NCI-H2107 (cell line): ENCODE measurements around the gene PHLPP1.
A peak's percentile ranks its signal among the peaks of the same experiment; 100 is the strongest.

Source experiments
- DNase-seq: peaks from one replicate; lab custom pipeline; 2025; lab: John Stamatoyannopoulos, UW

The PHLPP1 gene

DNA sequence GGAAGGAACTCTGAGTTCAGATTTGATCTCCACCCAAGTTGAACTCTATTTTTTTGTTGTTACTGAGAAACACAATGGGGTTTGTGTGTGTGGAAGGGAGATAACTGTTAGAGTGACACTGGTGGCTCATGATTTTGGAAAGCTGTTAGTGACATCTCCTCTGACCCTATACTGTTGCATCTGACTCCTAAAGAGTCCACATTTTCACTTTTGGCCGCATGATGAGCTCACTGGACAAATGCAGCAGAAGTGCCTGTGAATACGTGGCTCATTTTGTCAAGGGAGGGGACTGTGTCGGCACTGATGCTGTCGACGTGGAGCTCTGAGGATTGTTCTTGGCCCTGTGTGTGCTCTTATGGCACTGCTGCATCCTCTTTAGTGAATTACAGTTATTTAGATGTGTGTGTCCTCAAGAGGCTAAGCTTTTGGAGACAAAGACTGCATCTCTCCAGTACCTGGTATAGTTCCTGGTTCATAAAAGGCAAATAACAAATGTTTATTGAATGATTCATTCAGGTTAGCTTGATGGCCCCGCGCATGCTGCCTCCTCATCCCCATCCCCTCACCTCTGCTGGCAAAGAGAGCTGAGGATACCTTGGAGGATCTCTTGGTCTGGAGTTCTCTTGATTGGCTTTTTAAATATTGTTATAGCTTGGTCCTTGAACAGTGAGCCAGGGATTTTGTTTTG, 135.4 kb downstream of the PHLPP1 start:
- no peak for DNase-seq

DNA sequence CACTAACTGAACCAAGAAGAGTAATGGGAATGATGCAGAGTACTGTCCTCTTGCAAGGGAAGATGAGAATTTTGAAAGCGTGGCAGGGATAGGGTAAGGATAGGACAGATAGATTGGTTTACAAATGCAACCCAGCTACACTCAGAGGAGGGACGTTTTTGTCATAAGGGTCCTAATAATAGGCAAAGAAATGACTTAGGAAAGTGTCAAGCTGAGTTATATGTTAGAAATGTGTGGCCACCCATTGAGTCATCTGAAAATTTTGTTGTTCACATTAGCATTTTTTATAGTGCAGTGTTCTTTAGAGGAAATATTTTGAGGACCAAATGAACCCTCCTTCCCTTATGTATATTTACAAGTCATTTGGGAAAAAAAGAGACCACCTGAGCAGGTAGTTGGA, 137.5 kb downstream of the PHLPP1 start:
- no peak for DNase-seq

DNA sequence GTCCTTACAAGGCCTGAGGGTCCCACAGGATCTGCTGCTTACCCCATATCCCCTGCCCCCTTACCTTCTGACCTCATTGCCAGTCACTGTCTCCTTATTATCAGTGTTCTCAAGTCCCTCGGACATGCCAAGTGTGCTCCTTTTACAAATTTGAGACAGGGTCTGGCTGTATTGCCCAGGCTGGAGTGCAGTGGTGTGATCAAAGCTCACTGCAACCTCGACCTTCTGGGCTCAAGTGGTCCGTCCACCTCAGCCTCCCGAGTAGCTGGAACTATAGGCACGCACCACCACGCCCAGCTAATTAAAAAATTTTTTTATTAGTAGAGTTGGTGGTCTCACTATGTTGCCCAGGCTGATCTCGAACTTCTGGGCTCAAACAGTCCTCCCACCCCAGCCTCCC, 141.0 kb downstream of the PHLPP1 start:
- no peak for DNase-seq

DNA sequence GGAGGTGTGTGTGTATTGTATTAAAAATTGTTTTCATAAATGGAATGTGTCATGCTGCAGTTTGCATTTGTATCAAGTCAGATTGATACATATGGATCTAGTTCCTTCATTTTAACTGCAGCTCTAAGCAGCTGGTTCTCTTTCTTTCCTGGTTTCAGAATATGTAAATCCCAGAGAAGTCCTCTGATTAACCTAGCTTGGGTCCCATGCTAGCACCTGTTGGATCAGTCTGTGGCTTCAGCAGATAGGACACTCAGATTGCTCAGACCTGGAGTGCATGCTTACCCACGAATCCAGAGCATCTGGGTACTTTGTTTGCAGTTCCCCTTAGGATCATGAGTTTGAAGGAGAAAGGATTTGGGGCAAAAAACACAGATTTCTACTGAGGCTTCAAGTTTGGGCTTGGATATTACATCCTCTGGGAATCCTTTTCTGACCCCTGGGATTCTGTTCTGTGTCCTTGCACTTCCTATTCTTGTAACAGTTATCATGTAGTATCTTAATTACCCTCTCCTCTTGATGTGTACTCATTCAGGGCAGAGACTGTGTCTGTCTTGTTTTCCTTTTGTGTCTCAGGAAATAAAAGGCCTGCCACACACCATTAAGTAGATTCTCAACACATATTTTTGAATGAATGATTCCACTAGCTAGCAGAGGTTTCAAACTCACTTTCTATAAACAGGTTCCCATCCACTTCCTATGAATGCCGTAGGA, 142.1 kb downstream of the PHLPP1 start:
- no peak for DNase-seq

DNA sequence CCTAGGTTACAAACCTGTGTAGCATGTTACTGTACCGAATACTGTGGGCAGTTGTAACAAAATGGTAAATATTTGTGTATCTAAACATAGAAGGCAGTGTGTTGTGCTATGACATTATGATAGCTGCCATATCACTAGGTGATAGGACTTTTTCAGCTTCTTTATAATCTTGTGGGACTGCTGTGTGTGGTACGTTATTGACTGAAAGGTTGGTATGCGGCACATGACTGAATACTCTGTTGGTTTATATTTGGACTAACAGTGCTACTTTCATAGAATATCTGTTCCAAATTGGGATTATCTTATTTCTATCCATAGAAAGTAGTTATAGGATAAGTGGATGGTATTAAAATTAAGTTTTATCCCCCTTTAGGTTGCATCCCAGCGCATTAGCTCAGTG, 144.7 kb downstream of the PHLPP1 start:
- no peak for DNase-seq

DNA sequence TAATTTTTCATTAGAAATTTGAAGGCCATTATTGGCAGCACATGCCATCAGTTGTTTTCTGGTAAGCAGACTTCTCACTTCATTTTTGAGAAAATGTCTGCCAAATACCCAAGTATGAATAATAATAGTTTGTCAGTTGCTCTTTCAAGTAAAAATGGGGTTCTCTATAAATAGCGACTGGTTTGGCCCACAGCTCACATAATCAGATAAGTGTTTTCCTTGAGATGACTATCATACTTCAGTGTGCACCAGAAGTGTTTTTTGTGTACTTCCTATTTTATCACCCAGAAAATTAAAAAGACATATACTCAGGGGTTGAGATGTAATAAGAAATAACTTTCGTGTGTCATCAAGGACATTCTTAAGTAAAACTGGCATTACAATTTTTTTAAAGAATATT, 147.1 kb downstream of the PHLPP1 start:
- no peak for DNase-seq

DNA sequence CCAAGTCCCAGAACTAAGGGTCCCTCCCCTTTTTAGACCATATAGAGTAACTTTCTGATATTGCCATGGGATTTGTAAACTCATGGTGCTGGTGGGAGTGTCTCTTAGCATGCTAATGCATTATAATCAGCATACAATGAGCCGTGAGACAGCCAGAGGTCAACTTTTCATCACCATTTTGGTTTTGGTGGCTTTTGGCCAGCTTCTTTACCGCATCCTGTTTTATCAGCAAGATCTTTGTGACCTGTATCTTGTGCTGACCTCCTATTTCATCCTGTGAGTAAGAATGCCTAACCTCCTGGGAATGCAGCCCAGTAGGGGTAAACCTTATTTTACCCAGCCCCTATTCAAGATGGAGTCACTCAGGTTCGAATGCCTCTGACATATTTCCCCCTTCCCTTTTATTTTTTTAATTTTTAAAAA, 148.2 kb downstream of the PHLPP1 start:
- DNase-seq: no peak

DNA sequence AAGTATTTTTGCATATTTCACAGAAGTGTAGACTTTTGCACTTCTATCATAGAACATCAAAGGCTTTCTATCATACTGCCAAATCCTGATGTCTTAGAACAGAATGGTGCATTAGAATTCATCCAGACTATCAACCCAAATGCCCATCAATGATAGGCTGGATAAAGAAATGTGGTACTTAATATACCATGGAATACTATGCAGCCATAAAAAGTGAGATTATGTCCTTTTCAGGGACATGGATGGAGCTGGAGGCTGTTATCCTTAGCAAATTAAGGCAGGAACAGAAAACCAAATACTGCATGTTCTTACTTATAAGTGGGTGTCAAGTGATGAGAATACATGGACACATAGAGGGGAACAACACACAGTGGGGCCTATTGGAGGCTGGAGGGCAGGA, 150.2 kb downstream of the PHLPP1 start:
- no peak for DNase-seq

DNA sequence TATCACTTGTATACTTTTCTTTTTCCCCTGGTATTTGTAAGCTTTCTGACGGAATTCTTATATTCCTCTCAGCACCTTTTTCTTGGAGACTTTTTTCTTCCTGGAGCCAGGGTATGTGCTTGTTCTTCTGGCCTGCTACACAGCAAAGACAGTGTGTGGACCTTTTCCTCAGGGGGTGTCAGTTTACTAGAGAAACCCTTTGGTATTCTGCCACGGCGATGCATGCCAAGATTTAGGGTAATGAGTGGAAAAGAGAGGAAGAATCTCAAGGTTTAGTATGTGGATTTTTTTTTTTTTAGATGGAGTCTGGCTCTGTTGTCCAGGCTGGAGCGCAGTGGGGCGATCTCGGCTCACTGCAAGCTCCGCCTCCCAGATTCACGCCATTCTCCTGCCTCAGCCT, 152.2 kb downstream of the PHLPP1 start:
- DNase-seq: no peak

DNA sequence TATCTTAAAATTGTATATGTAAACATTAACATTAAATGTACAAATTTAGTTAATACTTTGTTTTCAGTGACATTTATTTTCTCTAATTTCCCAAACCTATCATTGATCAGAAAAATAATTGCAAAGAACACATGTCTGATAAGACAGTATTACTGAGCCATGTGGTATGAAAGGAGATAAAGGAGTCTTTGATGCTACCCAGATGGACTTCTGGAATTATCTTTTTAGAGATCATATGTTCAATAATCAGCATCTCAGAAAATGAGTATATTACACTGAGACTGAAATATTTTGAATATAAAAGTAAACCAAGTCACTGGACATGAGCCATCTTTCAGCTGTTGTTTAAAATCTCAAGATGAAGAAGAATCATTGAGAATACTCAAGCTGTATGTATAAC, 153.3 kb downstream of the PHLPP1 start:
- DNase-seq: no peak

DNA sequence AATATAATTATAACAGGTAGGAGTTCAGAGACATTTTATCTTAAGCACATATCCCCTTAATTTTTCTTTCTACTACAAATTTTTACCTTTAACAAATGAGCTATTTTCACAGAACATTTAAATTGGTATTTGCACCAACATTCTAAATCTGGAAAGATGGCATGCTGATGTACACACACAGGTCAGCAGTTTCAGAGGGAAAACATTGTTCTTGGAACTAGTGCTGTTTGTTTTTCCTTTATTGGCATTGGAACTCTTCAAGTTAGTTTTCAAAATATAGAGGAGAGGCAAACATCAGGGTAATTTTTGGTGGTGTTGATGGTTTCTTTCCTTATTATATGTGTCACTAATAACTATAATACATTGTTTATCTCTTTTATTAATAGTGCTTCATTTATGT, 155.3 kb downstream of the PHLPP1 start:
- no peak for DNase-seq

DNA sequence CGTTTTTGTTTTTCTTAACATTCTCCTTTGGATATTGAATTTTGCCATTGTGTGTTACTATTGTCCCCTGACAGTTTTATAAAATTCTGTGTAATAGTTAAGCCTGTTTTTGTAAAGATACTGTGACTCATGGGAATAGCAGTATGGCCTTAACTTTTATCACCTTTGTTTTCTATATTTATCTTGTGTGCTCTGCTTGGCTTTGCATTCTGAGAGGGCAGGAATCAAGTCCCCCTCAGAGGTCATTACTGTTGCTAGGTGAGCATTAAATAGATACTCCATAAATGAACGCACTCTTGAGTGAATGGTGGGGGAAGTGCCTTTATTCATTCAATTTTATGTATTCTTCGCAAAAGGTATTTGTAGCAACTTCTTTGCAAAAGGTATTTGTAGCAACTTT, 160.0 kb downstream of the PHLPP1 start:
- DNase-seq: no peak

DNA sequence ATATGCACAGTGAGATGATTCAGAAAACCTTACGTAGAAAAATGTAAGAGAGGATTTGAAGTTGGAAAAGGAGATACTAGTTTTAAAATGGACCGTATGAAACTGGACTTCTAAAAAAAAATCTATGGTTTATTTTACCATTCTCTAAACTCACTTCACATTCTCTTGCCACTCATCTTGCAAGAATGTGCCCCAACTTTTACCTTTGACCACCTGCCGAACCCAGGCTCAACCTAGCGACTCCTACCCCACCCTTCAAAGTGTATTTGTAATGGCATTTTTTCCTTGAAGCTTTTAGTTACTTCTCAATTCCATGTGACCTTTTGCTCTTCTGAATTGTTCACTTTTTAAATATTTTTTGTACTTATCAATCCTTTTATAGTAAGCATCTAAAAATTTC, 160.8 kb downstream of the PHLPP1 start:
- no peak for DNase-seq

DNA sequence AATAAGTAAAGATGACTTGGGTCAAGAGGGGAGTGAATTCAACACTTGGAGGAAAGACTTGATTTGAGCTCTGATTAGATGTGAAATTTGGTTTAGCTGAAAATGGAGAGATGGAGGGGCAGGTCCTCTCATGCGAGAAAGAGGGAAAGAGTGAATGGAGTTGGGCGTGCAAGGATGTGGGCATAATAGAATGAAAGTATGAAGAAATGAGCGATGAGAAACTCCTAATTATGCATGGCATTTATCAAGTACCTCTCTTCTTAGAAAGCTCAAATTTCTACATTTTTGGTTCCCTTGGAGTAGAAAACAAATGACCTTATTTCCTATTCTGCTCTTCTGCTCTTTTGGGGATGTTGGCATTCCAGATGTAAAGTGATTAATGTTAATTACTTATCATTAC, 161.5 kb downstream of the PHLPP1 start:
- no peak for DNase-seq

DNA sequence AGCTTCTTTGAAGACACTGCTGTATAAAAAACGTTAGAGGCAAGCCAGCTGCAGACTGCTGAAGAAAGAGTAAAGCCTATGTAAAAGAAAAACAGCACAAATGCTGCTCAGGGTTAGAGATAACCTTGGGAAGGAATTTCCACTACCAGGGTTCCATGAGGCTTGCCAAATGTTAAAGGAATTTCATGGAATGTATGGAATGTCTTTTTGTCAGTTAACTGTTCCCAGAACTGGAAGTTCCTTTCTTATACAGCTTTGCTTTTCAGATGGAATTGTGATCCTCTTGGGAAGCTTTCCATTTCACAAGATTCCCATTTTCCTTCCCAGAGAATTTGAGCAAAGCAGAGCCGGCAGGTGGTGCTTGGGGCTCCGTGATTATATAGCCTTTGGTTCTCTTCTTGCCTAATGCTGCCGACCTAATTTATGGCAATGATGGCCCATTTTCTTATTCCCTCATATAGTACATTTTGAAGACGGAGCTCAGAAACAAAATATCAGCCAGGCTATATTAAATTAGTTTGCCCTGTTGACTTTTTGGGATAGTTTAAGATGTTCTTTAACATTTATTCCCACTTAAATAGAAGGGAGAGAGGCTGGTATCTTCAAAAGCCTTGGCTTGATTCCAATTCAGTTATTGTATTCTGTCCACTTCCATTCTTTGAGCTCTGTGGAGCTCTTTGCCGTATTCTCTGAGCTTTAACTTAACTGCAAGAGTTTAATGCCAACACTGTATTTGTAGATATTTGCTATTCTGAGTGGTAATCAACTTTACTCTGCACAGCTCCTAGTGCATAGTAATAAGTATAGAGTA, 162.3 kb downstream of the PHLPP1 start:
- no peak for DNase-seq

DNA sequence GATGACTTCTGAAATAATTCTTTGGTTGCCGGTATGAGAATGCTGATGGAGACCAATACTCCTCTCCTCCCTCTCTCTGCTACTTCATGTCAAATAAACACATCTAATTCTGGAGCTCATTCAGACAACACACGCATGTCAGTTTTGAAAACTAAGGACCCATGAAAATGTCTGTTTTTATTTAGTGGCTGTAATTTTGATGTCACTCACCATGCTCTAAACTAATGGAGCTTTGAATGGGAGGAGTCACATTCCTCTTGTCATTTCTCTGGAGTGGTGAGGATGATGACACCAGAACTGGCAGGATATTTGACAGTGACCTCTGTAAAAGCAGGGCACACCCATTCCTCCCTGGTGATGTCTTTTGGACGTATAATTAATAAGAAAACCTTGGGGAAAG, 163.0 kb downstream of the PHLPP1 start:
- DNase-seq: no peak

DNA sequence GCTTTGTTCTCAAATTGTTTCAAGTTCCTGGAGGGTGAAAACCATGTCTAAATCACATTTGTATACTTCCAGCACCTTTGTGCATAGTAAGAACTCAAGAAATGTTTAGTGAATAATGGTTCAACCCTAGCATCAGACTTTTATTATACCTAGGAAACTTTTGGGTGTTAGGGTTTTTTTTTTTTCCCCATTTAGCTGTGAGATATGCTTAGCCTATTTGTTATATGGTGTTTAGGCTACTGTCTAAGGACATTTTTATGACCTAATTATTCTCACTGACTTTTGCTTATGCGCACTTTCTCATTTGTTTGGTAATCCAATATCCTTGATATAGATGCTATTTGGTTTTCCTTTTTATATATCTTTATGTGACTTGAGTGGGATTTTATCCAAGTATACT, 164.7 kb downstream of the PHLPP1 start:
- DNase-seq: no peak

DNA sequence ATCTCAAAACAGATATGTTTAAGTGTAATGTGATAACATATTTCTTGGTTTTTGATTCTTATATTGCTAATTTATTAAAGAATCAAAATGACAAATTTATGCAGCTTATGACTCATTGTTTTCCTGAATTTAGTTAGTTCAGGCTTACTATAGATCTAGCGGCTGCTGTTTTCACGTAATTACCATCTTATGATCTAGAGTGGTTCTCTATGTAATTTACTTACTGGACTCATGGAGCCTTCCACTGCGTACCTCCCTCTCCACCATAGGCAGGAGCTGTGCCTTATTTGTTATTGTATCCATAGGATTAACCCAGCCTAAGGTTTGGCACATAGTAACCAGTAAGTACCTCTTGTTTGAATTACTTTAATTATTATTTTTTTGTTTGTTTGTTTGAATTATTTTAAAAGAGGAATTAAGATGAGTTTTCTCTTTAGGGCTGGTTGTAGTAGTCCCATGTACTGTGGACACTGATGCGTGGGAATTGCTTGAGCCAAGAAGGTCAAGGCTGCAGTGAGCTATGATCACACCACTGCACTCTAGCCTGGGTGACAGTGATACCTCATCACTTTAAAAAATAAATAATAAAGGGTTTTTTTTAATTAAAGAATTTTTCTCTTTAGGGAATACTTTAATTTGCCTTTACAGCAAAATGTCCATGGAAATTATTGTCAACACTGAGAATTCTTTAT, 165.5 kb downstream of the PHLPP1 start:
- DNase-seq: no peak

DNA sequence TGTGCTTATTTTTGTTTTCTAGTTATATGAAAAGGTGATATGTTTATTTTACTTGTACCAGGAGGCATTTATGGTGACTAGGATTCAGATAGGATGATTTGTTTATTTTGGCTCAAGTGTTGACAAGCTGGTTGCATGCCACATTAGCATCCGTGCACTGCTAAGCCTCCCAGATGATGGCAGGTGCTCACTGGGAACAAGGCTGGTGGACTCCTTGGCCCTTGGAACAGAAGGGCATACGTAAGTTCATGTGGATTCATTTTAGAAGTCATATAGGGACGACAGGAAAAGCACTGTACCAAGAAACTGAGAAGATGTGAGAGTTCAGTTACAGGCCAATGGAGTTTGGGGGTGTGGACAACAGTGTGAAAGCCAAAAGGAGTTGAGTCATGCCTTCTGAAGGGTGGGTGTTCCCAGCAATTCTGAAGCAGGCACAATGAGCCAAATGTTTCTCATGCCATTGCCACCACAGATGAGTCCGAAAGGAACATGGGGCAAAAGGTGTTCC, 166.2 kb downstream of the PHLPP1 start:
- DNase-seq: peak; percentile 24

DNA sequence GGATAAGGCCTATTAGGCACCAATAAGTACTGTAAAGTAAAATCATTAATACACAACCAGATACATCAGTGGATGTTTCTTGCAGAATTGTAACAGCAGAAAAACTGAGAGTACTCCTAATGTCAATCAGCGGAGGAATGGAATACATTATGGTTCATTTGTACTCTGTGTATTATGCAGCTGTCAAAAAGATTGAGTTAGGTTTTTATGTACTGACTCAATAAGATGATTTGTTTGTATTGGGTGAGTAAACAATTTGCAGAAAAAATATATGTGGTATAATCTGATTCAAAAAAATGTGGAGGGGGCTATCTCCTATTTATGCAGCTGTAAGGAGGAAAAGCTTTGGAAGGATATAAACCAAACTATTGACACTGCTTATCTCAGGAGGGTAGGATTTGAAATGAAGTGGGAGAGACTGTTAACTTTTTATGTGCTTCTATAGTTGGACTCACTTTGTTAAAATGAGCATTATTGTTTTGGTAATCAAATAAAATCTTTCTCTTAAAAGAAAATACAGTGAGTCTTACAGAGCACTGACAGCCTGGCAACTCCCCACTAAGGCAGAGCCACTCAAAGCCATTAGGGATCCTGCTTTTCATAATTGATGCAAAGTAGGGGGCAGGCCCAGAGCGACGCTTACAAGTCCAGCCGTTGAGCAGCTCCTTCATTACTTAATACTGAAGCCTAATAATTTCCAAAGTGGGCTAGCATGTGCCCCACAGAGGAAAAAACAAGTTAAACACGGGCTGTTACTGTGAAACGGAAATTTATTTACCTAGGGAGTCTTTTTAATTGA, 168.8 kb downstream of the PHLPP1 start:
- DNase-seq: no peak

DNA sequence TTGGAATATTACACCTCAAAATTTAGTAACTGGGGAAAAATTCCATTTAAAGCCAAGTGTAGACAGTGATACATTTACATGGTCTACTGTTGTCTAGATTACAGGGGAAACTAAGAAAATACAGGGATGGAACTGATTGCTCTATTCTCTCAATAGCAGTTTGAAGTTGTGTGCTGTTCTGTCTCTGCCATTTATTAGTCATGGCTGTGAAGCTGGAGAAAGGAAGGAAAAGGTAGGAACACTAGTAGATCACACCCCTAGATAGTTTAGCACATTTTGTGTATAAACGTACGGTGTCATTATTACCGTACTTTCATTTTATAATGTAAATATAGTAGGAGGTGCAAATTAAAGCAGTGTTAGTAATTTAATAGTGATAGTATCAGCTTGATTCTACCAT, 170.5 kb downstream of the PHLPP1 start:
- no peak for DNase-seq
